HG03025 (cell line): ENCODE measurements around the gene SLC22A3.
"Not testable (repeated sequence)": the region's sequence is repeated elsewhere in the genome, so short reads cannot be mapped to it uniquely, and the experiment has no call there.

Source experiments
- ATAC-seq: cut with Tn5 transposase; IDR thresholded peaks from one replicate; pipeline ENCODE4 v1.9.1; 2021; ENCODE audit warnings: mild to moderate bottlenecking, moderate library complexity; ENCODE audit not compliant: unreplicated experiment, low FRiP score

SLC22A3 gene, protein sequence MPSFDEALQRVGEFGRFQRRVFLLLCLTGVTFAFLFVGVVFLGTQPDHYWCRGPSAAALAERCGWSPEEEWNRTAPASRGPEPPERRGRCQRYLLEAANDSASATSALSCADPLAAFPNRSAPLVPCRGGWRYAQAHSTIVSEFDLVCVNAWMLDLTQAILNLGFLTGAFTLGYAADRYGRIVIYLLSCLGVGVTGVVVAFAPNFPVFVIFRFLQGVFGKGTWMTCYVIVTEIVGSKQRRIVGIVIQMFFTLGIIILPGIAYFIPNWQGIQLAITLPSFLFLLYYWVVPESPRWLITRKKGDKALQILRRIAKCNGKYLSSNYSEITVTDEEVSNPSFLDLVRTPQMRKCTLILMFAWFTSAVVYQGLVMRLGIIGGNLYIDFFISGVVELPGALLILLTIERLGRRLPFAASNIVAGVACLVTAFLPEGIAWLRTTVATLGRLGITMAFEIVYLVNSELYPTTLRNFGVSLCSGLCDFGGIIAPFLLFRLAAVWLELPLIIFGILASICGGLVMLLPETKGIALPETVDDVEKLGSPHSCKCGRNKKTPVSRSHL

DNA sequence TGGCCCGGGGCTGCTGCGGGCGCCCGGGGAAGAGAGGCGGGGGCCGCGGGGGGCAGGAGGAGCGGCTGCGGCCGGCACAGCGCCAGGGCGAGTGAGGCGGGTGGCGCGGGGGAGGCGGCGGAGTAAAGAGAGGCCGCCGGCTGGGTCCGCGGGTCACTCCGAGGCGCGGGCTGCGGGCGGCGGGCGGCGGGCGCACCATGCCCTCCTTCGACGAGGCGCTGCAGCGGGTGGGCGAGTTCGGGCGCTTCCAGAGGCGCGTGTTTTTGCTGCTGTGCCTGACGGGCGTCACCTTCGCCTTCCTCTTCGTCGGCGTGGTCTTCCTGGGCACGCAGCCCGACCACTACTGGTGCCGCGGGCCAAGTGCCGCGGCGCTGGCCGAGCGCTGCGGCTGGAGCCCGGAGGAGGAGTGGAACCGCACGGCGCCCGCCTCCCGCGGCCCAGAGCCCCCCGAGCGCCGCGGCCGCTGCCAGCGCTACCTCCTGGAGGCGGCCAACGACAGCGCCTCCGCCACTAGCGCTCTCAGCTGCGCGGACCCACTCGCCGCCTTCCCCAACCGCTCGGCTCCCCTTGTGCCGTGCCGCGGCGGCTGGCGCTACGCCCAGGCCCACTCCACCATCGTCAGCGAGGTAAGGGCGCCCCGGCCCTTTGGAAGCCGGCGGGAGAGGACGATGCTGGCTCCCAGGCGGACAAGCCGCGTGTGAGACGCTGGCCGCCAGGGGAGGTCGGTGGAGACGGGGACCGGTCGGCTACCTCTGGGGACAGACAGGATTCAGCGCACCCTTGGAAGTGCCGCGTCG is at the start of gene SLC22A3:
SLC22A3 (plus strand) TSS at position 156 of the 797 bp plus-strand sequence; CDS start at position 198, 42 bp downstream.
- no peak for ATAC-seq

DNA sequence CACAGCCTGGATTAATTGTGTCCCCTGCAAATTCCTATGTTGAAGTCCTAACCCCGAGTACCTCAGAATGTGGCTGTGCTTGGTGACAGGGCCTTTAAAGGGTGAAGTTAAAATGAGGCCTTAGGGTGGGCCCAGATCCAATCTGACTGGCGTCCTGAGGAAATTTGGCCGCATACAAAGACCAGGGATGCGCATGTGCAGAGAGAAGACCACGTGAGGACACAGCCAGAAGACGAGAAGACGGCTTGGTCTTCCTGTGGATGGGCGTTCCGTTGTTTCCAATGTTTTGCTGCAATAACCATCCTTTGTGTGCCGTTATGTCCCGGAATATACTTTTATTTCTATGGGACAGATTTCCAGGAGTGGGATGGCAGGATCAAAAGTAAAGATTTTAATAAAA is 48.6 kb upstream of the SLC22A3 start:
- ATAC-seq = no peak

DNA sequence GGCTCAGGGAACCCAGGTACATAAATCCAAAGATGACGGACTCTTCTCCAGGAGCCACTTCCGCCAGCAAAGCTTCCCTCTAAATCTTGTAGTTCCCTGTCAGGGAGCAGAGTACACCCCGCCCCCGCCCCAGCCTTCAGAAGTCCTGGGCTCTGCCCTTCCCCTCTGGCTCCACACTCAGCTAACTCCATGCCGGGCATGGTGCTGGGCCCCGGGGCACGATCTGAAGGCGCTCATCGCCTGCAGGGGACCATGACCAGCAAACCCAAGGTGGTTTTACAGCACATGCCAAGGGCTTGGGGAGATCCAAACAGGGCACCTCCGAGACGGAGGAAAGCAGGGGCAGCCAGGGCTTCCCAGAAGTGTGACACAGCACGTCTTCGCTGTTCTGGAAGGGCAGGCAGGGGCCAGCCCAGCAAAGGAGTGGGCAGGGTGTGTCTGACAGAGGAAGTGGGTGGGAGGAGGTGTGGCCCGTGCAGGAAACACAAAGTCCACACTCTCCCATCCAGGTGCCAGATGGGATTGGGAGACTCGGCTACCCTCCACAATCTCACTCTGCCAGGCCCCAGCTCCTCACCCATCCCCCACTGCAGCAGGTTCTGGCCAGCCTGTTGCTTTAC is 48.0 kb upstream of the SLC22A3 start:
- no peak for ATAC-seq

DNA sequence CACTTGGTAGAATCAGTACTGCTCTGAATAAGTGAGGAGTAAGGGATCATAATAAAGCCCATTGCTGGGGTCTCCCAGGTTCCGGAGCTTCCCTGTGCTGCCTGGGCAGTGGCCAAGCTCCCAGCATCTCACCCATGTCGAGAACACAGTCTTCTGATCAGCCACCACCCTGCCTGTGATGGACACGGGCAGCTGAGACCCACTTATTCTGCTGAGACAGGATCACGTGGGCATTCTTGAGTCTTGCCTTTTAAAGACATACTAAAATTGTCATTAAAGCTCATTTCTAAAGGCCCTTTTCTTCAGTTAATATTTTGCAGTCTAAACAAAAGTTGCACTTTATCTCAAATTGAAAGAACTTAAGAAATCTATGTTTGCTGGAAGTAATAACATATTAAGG is 46.8 kb upstream of the SLC22A3 start:
- no peak for ATAC-seq

DNA sequence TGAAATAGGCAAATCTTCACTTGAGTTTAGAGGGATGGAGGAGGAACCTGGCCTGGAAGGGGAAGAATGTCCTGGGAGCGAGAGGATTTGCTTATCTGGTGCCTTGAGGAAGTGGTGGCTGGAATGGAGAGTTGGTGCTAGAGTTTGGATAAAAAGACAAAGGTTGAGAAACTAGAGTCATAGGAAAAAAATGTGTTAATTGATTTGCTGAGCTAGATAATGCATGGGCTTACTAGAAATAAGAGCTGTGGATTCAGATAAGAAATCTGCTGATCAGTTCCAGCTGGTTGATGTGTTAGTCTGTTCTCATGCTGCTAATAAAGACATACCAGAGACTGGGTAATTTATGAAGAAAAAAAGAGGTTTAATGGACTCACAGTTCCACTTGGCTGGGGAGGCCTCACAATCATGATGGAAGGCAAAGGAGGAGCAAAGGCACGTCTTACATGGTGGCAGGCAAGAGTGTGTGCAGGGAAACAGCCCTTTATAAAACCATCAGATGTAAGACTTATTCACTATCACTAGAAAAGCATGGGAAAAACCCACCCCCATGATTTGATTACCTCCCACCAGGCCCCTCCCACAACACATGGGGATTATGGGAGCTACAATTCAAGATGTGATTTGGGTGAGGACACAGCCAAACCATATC is 45.6 kb upstream of the SLC22A3 start:
- not testable (repeated sequence) for ATAC-seq

DNA sequence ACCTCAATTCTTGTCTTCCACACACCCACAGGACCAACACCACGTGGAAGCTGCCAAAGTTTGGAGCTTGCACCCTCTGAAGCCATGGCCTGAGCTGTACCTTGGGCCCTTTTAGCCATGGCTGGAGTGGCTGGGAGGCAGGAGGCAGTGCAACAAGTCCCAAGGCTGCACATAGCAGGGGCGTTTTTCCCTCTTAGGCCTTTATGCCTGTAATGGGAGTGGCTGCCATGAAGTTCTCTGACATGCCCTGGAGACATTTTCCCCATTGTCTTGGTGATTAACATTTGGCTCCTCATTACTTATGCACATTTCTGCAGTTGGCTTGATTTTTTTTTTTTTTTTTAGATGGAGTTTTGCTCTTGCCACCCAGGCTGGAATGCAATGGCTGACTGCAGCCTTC is 44.4 kb upstream of the SLC22A3 start:
- no peak for ATAC-seq

DNA sequence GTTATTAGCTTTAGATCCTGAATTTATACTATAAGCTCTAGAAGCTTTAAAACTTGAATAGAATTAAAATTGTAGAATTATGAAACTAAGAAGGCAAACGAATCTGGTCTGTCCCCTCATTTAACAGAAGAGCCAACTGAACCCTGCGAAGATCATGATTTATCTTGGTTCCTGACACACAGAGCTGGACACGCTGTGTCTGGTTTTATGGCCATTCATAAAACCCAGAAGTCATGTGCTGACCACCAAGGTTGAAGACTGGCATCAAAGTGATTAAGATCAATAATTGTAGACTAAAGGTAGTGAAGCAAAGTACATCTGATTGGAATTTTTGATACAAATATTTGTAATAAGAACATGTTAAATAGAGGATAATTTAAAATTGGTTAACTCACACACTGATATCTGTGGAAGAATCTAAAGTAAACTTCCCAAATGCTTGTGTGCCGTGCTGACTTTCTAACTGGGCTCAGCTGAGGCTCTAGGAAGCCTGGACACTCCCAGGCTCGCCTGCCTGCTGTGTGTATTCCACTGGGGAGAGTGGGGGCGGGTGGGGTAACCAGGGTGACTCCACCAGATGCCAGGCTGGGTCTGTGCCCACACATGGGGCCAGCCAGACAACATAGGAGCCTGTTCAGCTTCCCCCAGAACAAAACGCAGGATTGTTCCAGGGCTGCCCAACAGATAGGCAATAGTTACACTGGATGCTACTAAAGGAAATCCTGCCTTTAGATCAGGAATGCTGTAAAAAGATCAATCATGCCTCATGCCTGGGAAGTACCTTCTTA is 42.1 kb upstream of the SLC22A3 start:
- ATAC-seq = no peak

DNA sequence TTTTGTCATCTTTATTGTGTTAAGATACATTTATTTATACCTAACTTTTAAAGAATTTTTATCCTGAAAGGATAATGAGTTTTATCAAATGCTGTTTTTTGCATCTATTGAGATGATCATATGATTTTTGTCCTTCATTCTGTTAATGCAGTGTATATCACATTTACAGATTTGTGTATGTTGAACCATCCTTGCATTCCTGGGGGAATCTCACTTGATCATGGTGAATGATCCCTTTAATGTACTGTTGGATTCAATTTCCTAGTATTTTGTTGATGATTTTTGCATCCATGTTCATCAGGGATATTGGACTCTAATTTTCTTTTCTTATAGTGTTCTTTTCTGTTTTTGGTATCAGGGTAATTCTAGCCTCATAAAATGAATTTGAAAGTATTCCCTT is 38.5 kb upstream of the SLC22A3 start:
- ATAC-seq = no peak

DNA sequence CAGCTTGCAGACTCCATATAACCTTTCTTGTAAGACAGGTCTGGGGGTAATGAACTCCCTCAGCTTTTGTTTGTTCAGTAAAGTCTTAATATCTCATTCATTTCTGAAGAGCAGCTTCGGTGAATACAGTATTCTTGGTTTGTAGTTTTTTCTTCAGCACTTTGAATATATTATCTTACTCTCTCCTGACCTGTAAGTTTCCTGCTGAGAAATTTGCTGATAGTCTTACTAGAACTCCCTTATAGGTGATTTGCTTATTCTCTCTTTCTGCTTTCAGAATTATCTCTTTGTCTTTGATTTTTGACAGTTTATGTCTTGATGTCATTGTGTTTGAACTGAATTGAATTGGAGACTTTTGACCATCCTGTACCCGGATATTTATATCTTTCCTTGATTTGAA is 35.3 kb upstream of the SLC22A3 start:
- no peak for ATAC-seq

DNA sequence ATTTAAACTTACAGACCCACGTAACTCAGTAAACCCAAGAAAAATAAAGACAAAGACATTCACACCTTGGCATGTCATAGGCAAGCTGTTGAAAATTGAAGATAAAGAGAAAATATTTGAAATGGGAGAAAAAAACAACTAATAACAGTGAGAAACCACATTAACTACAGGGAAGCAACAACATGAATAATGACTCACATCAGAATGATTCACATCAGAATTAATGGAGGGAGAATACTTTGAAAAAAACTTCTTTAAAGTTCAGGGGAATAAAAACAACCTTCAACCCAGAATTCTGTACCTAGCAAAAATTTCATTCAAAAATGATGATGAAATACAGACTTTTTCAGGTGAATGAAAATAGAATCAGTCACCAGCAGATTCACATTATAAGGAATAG is 32.9 kb upstream of the SLC22A3 start:
- no peak for ATAC-seq

DNA sequence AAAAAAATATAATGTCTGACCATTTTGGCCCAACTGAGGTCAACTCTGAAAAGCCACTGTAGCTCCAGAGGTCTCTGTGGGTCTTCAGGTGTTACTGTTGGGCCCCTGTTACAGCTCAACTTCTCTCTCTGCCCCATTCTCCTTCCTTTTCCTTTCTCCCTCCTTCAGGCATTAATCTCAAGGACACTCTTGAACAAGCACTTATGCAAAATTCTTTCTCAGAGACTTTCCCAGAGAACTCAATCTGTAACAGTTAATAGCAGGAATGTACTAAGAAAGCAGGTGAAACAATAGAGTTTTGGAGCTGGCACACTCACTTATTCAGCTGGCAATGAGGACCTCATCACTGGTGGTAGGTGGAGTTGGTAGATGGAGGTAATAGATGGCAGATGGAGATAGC is 31.9 kb upstream of the SLC22A3 start:
- no peak for ATAC-seq

DNA sequence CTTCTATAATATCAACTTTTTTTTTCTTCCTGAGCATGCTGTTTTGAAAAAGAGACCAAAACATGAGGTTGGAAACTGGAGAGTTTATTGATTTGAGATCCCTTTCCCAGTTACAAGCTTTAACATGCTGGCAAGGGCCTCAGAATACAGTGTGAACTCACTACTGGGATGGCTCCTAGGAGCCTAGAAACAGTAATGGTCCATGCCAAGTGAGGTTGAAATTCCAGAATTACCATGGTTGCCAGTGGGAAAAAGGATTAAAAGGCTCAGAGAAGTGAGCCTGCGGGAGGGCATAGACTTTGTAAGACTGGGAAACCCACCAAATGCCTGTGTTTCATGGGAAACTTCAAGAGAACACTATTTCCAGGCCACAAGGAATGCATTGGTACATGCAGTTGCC is 28.9 kb upstream of the SLC22A3 start:
- no peak for ATAC-seq

DNA sequence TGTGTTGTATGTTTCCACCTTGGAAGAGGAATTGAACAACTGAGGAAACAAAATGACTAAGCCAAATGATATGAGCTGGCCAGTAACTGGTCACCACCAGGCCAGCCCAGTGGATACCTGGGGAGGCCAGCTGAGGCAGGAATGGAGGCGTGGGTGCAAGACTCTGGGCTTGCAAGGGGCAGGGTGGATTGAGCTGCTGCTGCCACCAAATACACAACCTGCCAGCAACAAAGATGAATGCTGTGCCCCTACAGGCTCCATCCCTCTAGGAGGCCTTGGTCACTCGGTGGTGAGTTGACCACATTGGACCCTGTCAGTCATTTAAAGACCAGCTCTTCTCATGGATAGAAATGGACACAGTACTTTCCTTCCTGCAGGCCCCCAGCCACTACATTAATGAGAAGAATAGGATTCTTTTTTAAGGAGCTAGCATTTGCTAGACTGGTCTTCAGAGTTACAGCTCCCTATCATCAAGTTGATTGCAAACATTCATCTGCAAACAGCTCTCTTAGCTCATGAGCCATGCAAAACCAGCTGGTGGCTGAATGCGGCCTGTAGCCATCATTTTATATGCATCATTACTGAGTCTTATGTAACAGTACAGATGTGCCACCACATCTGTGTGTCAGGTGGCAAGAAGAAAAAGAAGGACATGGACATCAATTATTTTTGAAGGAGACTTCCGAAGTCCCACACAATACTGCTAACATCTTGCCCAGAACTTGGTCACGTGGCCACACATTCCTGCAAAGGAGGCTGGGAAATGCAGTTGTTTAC is 26.3 kb upstream of the SLC22A3 start:
- no peak for ATAC-seq

DNA sequence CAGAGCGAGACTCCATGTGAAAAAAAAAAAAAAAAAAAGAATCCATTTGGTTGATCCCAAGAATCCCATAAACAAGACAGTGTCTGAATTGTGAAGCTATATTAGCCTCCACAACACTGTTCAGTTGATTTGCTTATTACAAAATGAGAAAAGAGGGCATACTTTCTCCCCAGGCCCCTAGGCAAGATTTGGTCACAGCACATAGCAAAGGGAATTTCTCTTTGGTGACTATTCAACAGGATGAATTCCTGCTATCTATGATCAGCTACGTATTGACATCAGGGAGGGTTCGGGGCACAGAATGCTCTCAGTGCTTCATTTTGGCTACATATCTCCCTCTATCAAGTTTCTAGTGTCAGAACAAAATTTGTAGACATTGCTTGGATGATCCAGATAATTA is 20.2 kb upstream of the SLC22A3 start:
- ATAC-seq = no peak

DNA sequence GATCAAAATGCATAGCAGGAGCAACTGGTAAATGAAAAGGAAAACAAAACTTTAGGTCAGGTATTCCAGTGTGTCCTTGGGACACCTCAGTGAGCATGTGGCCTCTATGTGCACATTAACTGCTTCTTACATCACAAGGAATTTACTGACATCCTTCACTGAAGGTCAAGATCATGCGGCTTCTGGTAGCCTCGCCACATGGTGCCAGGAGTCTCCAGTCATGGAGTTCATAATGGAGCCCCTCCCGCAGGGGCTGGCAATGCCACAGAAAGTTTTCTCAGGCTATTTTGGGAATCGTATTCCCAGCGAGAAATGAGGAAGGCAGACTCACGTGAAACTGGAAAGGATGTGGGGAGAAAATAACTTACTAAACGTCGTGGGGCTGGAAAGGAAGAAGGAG is 19.7 kb upstream of the SLC22A3 start:
- ATAC-seq = no peak

DNA sequence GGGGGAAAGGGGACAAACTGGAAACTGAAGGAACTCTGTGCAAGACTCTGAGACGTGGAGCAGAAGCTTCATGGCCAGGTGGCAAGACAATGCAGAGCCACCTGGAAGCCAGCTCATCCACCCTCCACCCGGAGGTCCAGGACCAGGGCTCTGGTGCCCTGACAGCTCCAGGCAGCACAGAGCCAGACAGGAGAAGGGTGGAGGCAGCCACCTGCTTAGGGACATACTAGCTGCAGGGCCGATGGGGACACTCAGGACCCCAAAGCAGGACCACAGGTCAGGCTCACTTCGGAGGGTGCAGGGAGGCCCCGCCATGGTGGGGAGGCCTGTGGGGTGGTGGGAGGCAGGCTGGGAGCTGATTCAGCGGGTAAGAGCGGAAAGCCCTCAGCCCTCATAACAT is 19.0 kb upstream of the SLC22A3 start:
- ATAC-seq = no peak

DNA sequence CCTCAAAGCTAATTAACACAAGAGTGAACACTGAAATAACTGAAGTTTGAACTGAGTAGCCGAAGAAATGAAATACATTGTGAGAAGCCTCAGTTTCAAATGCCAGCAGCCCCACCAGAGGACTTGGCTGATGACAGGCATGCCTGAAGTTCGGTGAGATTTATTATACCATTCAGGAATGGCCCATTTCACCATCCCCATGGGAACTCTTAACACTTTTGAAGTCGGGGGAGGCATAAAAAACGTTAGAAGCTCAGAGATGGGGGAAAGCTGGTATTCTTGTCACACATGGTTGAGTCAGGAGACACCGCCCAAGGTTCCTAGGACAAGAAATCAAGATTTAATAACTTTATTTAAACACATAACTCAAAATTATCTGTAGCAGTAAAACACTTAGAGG is 17.6 kb upstream of the SLC22A3 start:
- no peak for ATAC-seq

DNA sequence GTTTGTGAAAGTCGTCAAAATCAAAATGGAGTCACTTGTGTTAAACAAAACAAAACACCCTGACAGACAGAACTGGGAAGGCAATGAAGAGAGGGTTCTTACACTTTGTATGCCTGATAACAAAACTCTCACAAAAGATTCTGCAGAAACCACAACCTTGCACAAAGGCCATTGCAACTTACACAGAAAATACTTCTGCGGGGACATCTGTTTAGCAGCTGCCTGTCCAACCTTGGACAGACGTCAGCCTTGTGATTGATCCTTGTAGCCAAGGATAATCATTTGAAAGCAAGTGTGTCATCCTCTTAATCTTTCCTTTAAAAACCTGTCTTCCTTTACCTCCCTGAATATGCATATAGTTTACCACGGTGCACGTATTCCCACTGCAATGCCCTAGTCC is 17.0 kb upstream of the SLC22A3 start:
- ATAC-seq = no peak

DNA sequence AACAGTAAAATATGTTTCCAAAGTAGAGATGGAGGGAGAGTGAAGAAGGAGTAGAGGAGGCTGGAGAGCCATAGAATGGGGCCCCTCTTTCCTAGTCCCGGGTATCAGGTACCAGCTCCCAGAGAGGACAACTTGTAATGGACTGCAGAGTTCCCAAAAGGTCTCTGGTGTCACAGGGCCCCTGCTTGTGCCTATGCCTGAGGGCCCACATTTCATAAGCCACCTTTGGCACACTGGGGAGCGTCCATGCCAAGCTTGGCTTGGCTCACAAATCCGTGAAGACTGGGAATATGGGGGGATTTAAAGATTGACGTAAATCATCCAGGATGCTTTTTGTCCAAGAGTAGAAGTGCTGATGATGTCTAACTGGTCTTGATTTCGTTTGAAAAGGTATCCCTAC is 16.4 kb upstream of the SLC22A3 start:
- no peak for ATAC-seq
